Measurements from ENCODE around the gene FKBP3. TPM values are rescaled to one million over a fixed set of nuclear protein-coding genes. Genes with fewer than 3 reads are reported as not detected.

FKBP3 gene
- total and polyA plus RNA-seq, 2 of the 13 experiments (the other 11 are each of a cell fraction or from before 2014, with no cell fraction given): 57.0 to 87.6 TPM

Small RNA genes within 50 kb of the gene (small RNA-seq; reads per million reads assigned to genes)
- gene RF00151 (ENCODE audit: insufficient read depth in 2 of 3, insufficient read length in 3 of 3, low read depth in 2 of 3, low replicate concordance in 1 of 3): 0 to 0.33 (median 0.10) reads per million in 3 experiments
- 1,773 to 41,871 (median 3,319) reads per million in 3 experiments for gene SNORD127 (ENCODE audit: insufficient read depth in 2 of 3, insufficient read length in 3 of 3, low read depth in 2 of 3, low replicate concordance in 1 of 3)

Other genes starting within 250 kb of the FKBP3 start
- gene KLHL28, start 172.5 kb downstream of the FKBP3 start, total RNA-seq (2016; rRNA removed; fragmentation: Illumina TruSeq; extraction: Trizol): 6.6 and 9.8 TPM in 2 replicates
- 2.7 and 3.4 TPM in 2 replicates for gene KLHL28, start 172.5 kb downstream of the FKBP3 start, polyA plus RNA-seq (2011; rRNA removed)
- 9.8 and 10.6 TPM in 2 replicates for gene TOGARAM1, start 172.3 kb downstream of the FKBP3 start, total RNA-seq (2016; rRNA removed; fragmentation: Illumina TruSeq; extraction: Trizol)
- 5.6 TPM in 2 replicates for gene TOGARAM1, start 172.3 kb downstream of the FKBP3 start, polyA plus RNA-seq (2011; rRNA removed)
- gene PRPF39, start 50.4 kb downstream of the FKBP3 start, total RNA-seq (2016; rRNA removed; fragmentation: Illumina TruSeq; extraction: Trizol): 28.8 and 44.2 TPM in 2 replicates
- 65.0 and 68.0 TPM in 2 replicates for gene PRPF39, start 50.4 kb downstream of the FKBP3 start, polyA plus RNA-seq (2011; rRNA removed)
- 10.4 and 13.1 TPM in 2 replicates for gene FANCM, start 1.4 kb upstream of the FKBP3 start, total RNA-seq (2016; rRNA removed; fragmentation: Illumina TruSeq; extraction: Trizol)
- gene FANCM, start 1.4 kb upstream of the FKBP3 start, polyA plus RNA-seq (2011; rRNA removed): 1.1 and 2.6 TPM in 2 replicates
- 36.4 and 54.6 TPM in 2 replicates for gene MIS18BP1, start 118.7 kb upstream of the FKBP3 start, total RNA-seq (2016; rRNA removed; fragmentation: Illumina TruSeq; extraction: Trizol)
- gene MIS18BP1, start 118.7 kb upstream of the FKBP3 start, polyA plus RNA-seq (2011; rRNA removed): 6.0 and 9.5 TPM in 2 replicates